ENCODE data around the gene KDM3A. TPM values are rescaled to one million over a fixed set of nuclear protein-coding genes. Genes with fewer than 3 reads are reported as not detected.

The KDM3A gene
- total RNA-seq, 1 experiment from 2014 or later, result 52.6 TPM

DNA sequence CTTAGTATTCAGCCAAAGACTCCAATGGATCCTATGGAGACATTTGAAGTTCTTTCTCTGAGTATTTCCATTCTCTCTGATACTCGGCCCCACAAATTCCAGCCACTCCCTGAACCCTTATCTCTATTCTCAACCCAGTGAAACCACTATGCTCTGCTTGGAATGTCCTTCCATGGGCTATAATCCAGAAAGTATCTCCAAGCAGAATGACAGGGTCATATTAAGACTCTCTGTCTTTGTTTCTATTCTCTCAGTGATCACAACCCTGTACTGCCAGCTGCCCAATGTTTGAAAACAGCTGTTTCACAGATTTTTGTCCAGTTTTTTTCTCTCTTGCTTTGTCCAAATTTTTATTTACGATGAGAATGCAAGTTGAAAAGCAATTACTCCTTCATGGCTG, 100.2 kb downstream of the KDM3A start:
- H3K9me3 ChIP-seq (ENCODE audit: control insufficient read depth in 1 of 2, insufficient read depth in 1 of 2, low read depth in 1 of 2, low read length in 2 of 2), result peaks cover 0 to 13% of the 10 kb centered on the region in 2 experiments; a peak in 1 of 4 replicates
- DNase-seq (ENCODE audit: low read depth, low spot score) (no peak), ATAC-seq (no peak)
- intact Hi-C loops (cut with micrococcal nuclease), result no loop called here
- POLR2A ChIA-PET, result no interaction called here
- H3K9ac ChIP-seq (ENCODE audit: low read length), result no peak overlapping the region
- H3K79me2 ChIP-seq (ENCODE audit: insufficient read depth, low read length), result no peaks in the 10 kb centered on the region
- no peak for TF ChIP-seq TCF7L2 (IDR thresholded peaks at IDR 0.05; ENCODE audit: borderline replicate concordance, extremely low read depth, insufficient read depth, insufficient read length)
- TF ChIP-seq SRF (IDR thresholded peaks at IDR 0.05; ENCODE audit: low read depth), result no peak
- TF ChIP-seq RAD21 (IDR thresholded peaks at IDR 0.05; ENCODE audit: low read depth), result no peak
- no peak for TF ChIP-seq JUND (IDR thresholded peaks at IDR 0.05)
- no peak for TF ChIP-seq EGR1 (IDR thresholded peaks at IDR 0.05; ENCODE audit: low read depth)
- TF ChIP-seq EZH2phosphoT487 (IDR thresholded peaks at IDR 0.05; ENCODE audit: borderline replicate concordance), result no peak
- TF ChIP-seq EZH2 (IDR thresholded peaks at IDR 0.05), result no peak
- TF ChIP-seq, protein P1, sequence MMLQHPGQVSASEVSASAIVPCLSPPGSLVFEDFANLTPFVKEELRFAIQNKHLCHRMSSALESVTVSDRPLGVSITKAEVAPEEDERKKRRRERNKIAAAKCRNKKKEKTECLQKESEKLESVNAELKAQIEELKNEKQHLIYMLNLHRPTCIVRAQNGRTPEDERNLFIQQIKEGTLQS (IDR thresholded peaks at IDR 0.05), result no peak
- no peak for TF ChIP-seq YY1 (IDR thresholded peaks at IDR 0.05; ENCODE audit: extremely low read depth, insufficient replicate concordance, low read depth, low read length)
- TF ChIP-seq SIN3A (IDR thresholded peaks at IDR 0.05; ENCODE audit: low read depth), result no peak
- TF ChIP-seq CBX3 (IDR thresholded peaks at IDR 0.05; ENCODE audit: low read depth), result no peak
- TF ChIP-seq, protein P2, sequence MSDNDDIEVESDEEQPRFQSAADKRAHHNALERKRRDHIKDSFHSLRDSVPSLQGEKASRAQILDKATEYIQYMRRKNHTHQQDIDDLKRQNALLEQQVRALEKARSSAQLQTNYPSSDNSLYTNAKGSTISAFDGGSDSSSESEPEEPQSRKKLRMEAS (IDR thresholded peaks at IDR 0.05), result no peak
- TF ChIP-seq, protein P3, sequence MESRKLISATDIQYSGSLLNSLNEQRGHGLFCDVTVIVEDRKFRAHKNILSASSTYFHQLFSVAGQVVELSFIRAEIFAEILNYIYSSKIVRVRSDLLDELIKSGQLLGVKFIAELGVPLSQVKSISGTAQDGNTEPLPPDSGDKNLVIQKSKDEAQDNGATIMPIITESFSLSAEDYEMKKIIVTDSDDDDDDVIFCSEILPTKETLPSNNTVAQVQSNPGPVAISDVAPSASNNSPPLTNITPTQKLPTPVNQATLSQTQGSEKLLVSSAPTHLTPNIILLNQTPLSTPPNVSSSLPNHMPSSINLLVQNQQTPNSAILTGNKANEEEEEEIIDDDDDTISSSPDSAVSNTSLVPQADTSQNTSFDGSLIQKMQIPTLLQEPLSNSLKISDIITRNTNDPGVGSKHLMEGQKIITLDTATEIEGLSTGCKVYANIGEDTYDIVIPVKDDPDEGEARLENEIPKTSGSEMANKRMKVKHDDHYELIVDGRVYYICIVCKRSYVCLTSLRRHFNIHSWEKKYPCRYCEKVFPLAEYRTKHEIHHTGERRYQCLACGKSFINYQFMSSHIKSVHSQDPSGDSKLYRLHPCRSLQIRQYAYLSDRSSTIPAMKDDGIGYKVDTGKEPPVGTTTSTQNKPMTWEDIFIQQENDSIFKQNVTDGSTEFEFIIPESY (IDR thresholded peaks at IDR 0.05; ENCODE audit: extremely low read depth, insufficient replicate concordance, low read length), result no peak
- CTCF ChIA-PET, result no interaction called here
- no peak overlapping the region for H3K4me3 ChIP-seq (replicated peaks in 1 of 2; ENCODE audit: low read depth in 1 of 2, low read length in 2 of 2)
- no peak overlapping the region for H3K4me2 ChIP-seq (ENCODE audit: low read length)
- H4K20me1 ChIP-seq (ENCODE audit: insufficient read depth), result no peaks in the 10 kb centered on the region
- H3K27me3 ChIP-seq (ENCODE audit: insufficient read depth, low read length), result no peaks in the 10 kb centered on the region
- H3K27ac ChIP-seq (ENCODE audit: low read depth, low read length), result no peak overlapping the region
- H2AFZ ChIP-seq (ENCODE audit: low read depth, low read length, poor library complexity, severe bottlenecking), result no peak overlapping the region
- RAD21 ChIA-PET (ENCODE audit: low non-redundant PET in 1 of 2, low total read pairs in 2 of 2, uncharacterized antibody in 2 of 2, unreplicated experiment in 2 of 2), result no interaction called here
- no peaks in the 10 kb centered on the region for H3K36me3 ChIP-seq (ENCODE audit: control insufficient read depth in 1 of 2, insufficient read depth in 2 of 2, low read length in 2 of 2)
- no TSS peak for BruUV-seq (replicated peaks)
- H3K4me1 ChIP-seq (ENCODE audit: control insufficient read depth in 1 of 2, insufficient read depth in 2 of 2, low read length in 2 of 2), result no peaks in the 10 kb centered on the region
- H3K9me2 ChIP-seq (ENCODE audit: insufficient read depth), result no peaks in the 10 kb centered on the region

Other genes starting within 250 kb of the KDM3A start
- 125 TPM for gene IMMT, start 245.9 kb upstream of the KDM3A start, total RNA-seq (2021; ENCODE audit: unreplicated experiment)
- gene MRPL35, start 241.9 kb upstream of the KDM3A start, total RNA-seq (2021; ENCODE audit: unreplicated experiment), result 50.3 TPM
- 5.9 TPM for gene REEP1, start 103.7 kb upstream of the KDM3A start, total RNA-seq (2021; ENCODE audit: unreplicated experiment)
- 63.4 TPM for gene CHMP3, start 122.1 kb downstream of the KDM3A start, total RNA-seq (2021; ENCODE audit: unreplicated experiment)
- gene RNF103, start 182.5 kb downstream of the KDM3A start, total RNA-seq (2021; ENCODE audit: unreplicated experiment), result 16.1 TPM